Ishikawa (cell line): ENCODE measurements around the gene ARHGAP26.

Experiments used
- CEBPB ChIP-seq: IDR thresholded peaks from 2 replicates; pipeline ENCODE4 v1.6.1; 2012
- CREB1 ChIP-seq: IDR thresholded peaks from 2 replicates; pipeline ENCODE4 v1.6.1; 2012; ENCODE audit warnings: low read depth
- EGR1 ChIP-seq: IDR thresholded peaks from 2 replicates; pipeline ENCODE4 v1.6.1; 2012
- EP300 ChIP-seq: IDR thresholded peaks from 2 replicates; pipeline ENCODE4 v1.6.1; 2012; ENCODE audit warnings: borderline replicate concordance
- FOXM1 ChIP-seq: IDR thresholded peaks from 2 replicates; pipeline ENCODE4 v1.6.1; 2012; ENCODE audit warnings: low read depth, borderline replicate concordance
- MAX ChIP-seq: IDR thresholded peaks from 2 replicates; pipeline ENCODE4 v1.6.1; 2012
- NFIC ChIP-seq: IDR thresholded peaks from 2 replicates; pipeline ENCODE4 v1.6.1; 2012
- RAD21 ChIP-seq: IDR thresholded peaks from 2 replicates; pipeline ENCODE4 v1.6.1; 2012; ENCODE audit warnings: low read depth
- REST ChIP-seq: IDR thresholded peaks from 2 replicates; pipeline ENCODE4 v1.6.1; 2012; ENCODE audit warnings: low read depth, mild to moderate bottlenecking
- TAF1 ChIP-seq: IDR thresholded peaks from 2 replicates; pipeline ENCODE4 v1.6.1; 2012; ENCODE audit warnings: low read depth, mild to moderate bottlenecking
- TCF12 ChIP-seq: IDR thresholded peaks from 2 replicates; pipeline ENCODE4 v1.6.1; 2012; ENCODE audit warnings: low read depth
- TEAD4 ChIP-seq: IDR thresholded peaks from 2 replicates; pipeline ENCODE4 v1.6.1; 2012
- USF1 ChIP-seq: IDR thresholded peaks from 2 replicates; pipeline ENCODE4 v1.6.1; 2012
- YY1 ChIP-seq: IDR thresholded peaks from 2 replicates; pipeline ENCODE4 v1.6.1; 2012; ENCODE audit warnings: low read depth
- ZBTB7A ChIP-seq: IDR thresholded peaks from 2 replicates; pipeline ENCODE4 v1.6.1; 2012; ENCODE audit warnings: low read depth

ARHGAP26 gene

GRCh38 chr5:143078971-143079370 lies 308.8 kb downstream of the ARHGAP26 start:
- TF ChIP-seq MAX (no peak), RAD21 (no peak), EP300 (no peak), USF1 (no peak), EGR1 (no peak), CEBPB (no peak), CREB1 (no peak), ZBTB7A (no peak)

GRCh38 chr5:143080407-143080806 lies 310.2 kb downstream of the ARHGAP26 start:
- no peak for TF ChIP-seq TAF1
- no peak for TF ChIP-seq FOXM1
- no peak for TF ChIP-seq ZBTB7A
- no peak for TF ChIP-seq RAD21
- no peak for TF ChIP-seq NFIC
- no peak for TF ChIP-seq CEBPB
- no peak for TF ChIP-seq EP300
- TF ChIP-seq MAX = no peak
- TF ChIP-seq CREB1 = no peak
- TF ChIP-seq USF1 = no peak
- TF ChIP-seq REST = no peak
- TF ChIP-seq TEAD4 = no peak
- TF ChIP-seq EGR1 = no peak
- TF ChIP-seq YY1 = no peak
- TF ChIP-seq TCF12 = no peak

GRCh38 chr5:143080982-143081381 lies 310.8 kb downstream of the ARHGAP26 start:
- no peak for TF ChIP-seq CEBPB
- no peak for TF ChIP-seq MAX
- TF ChIP-seq USF1 = no peak
- TF ChIP-seq ZBTB7A = no peak
- TF ChIP-seq TAF1 = no peak
- no peak for TF ChIP-seq REST
- no peak for TF ChIP-seq EGR1
- TF ChIP-seq FOXM1 = no peak
- no peak for TF ChIP-seq NFIC
- TF ChIP-seq TEAD4 = no peak
- TF ChIP-seq TCF12 = no peak
- no peak for TF ChIP-seq EP300
- TF ChIP-seq CREB1 = no peak
- TF ChIP-seq YY1 = no peak
- no peak for TF ChIP-seq RAD21

- TF ChIP-seq MAX = no peak
- no peak for TF ChIP-seq EGR1
- TF ChIP-seq USF1 = no peak
- no peak for TF ChIP-seq CREB1
- no peak for TF ChIP-seq YY1
- no peak for TF ChIP-seq REST
- TF ChIP-seq TAF1 = no peak
- no peak for TF ChIP-seq ZBTB7A
- no peak for TF ChIP-seq TCF12
- no peak for TF ChIP-seq RAD21
- no peak for TF ChIP-seq FOXM1
- no peak for TF ChIP-seq CEBPB
- TF ChIP-seq EP300 = no peak
Measured at GRCh38 chr5:143083006-143083405, 312.8 kb downstream of the ARHGAP26 start.
